GM18867 (cell line): ENCODE measurements around the gene HAUS3.
"Not testable (repeated sequence)": the region's sequence is repeated elsewhere in the genome, so short reads cannot be mapped to it uniquely, and the experiment has no call there.

ENCODE experiments used
- ATAC-seq: cut with Tn5 transposase; IDR thresholded peaks from one replicate; pipeline ENCODE4 v1.9.1; 2021; ENCODE audit warnings: mild to moderate bottlenecking, moderate library complexity; ENCODE audit not compliant: unreplicated experiment

HAUS3 gene

GRCh38 chr4:2222838-2223237 is 19.1 kb downstream of the HAUS3 start:
- ATAC-seq: no peak

DNA sequence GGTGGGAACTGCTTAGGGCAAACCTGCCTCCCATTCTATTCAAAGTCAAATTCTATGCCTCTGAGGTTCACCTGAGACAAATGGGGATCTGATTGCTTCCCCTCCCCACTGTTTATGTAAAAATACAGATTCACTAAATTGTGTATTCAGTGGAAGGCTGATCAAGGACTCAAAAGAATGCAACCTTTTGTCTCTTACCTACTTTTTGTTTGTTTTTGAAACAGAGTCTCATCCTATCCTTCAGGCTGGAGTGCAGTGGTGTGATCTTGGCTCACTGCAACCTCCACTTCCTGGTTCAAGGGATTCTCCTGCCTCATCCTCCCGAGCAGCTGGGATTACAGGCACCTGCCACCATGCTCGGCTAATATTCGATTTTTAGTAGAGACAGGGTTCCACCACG is 20.5 kb downstream of the HAUS3 start:
- ATAC-seq: not testable (repeated sequence)

GRCh38 chr4:2220016-2220630 is 21.8 kb downstream of the HAUS3 start:
- peak; percentile 56 for ATAC-seq

GRCh38 chr4:2219233-2219760 is 22.6 kb downstream of the HAUS3 start:
- no peak for ATAC-seq

DNA sequence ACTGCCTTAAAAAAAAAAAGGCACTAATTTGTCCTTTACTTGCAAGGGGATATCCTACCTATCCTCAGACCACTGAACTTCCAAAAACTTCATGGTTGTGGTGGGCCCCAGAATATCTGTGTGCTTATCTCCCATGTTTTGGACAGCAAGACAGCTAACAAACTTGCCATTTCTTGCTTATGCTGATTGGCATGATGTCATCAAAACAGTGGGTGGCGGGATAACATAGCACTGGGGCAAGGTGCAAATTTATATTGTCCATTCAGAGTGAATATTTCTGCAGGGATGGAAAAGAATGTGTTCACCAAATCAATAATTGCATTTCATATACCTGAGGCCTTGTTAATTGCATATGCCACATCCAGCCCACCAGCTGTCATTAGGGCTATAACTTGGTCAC is 23.5 kb downstream of the HAUS3 start:
- ATAC-seq: no peak

- no peak for ATAC-seq
Observed at GRCh38 chr4:2217726-2218125, 24.2 kb downstream of the HAUS3 start.

DNA sequence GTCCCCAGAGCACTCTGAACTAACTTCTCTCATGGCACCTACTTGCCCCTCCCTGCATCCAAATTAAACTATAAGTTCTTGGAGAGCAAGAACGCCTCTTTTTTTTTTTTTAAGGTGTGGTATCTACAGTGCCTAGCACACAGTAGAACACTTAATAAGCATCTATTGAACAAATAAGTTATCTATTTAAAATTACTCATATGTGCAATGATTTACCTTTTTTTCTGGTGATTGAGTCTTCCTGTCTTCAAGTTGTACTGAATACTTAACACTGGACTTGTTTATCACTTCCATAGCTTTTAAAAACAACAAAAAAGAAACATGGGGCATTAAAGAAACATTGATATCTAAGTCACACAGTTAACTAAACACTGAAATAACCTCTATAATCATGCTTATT is 29.1 kb downstream of the HAUS3 start:
- ATAC-seq: no peak

DNA sequence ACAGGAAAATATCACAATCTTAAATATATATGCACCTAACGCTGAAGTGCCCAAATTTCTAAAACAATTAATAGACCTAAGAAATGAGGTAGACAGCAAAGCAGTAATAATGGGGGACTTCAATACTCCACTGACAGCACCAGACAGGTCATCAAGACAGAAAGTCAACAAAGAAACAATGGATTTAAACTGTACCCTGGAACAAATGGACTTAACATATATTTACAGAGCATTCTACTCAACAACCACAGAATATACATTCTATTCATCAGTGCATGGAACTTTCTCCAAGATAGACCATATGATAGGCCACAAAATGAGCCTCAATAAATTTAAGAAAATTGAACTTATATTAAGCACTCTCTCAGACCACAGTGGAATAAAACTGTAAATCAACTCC is 39.1 kb downstream of the HAUS3 start:
- not testable (repeated sequence) for ATAC-seq

DNA sequence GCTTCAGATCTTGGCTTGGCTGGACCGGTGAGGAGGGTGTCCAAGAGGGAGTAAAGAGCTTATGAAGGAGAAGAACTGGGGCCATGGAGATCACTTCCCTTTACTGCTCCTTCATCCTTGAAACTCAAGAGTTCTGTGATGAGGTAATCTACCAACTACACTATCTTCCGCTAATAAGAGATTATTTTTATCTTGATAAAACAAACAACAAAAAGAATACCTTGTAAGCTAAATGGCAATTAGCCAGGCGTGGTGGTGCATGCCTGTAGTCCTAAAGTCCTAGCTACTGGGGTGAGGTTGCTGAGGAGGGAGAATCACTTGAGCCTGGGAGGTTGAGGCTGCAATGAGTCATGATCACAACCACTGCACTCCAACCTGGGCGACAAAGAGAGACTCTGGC is 47.4 kb downstream of the HAUS3 start:
- ATAC-seq: no peak

- no peak for ATAC-seq
Observed at GRCh38 chr4:2193326-2193725, 48.6 kb downstream of the HAUS3 start.

DNA sequence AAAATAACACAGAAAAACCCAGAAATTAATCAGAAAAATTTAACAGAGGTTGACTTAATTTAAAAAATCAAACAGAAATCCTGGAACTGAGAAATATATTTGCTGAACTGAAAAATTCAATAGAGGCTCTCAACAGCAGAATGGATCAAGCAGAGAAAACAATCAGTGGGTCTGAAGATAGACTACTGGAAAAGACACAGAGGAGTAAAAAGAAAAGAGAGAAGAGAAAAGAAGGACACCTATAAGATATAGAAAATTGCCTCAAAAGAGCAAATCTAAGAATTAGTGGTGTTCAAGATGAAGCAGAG is 55.1 kb downstream of the HAUS3 start:
- no peak for ATAC-seq

- ATAC-seq: no peak
Observed at GRCh38 chr4:2186133-2186864, 55.6 kb downstream of the HAUS3 start.

GRCh38 chr4:2183394-2183793 is 58.5 kb downstream of the HAUS3 start:
- no peak for ATAC-seq

- ATAC-seq: no peak
Observed at GRCh38 chr4:2182994-2183393, 58.9 kb downstream of the HAUS3 start.

DNA sequence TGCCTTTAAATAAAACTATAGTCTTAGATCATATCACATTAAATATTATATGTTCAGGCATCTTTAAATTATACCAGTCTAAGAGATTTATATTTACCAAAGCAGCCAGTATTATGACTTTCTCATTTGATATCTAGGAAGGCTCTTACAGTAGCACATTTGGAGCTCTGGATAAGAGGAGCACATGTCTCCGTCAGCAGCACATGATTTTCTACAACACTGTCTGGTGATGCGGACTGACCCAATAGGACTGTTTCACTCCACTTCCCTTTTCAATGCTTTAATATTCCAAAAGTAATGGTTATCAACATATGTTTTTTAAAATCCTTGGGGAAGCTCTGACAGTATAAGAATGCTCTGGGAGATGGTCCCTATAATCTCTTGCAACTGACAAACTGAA is 61.5 kb downstream of the HAUS3 start:
- ATAC-seq: no peak

- no peak for ATAC-seq
Observed at GRCh38 chr4:2179717-2180116, 62.2 kb downstream of the HAUS3 start.

GRCh38 chr4:2178986-2179385 is 62.9 kb downstream of the HAUS3 start:
- no peak for ATAC-seq
